Measurements from ENCODE around the gene WWC2. TPM values are rescaled to one million over a fixed set of nuclear protein-coding genes. Genes with fewer than 3 reads are reported as not detected.
"Not testable (repeated sequence)": the region's sequence is repeated elsewhere in the genome, so short reads cannot be mapped to it uniquely, and the experiment has no call there.

WWC2 gene
- total RNA-seq, 4 donors from 2014 or later: 4.6 to 40.4 (median 9.5) TPM

GRCh38 chr4:183110244-183110643 is 11.2 kb downstream of the WWC2 start:
- no peaks in the 10 kb centered on the region for H3K27me3 ChIP-seq
- no peaks in the 10 kb centered on the region for H3K4me1 ChIP-seq
- no peaks in the 10 kb centered on the region for H3K9me3 ChIP-seq
- no peak overlapping the region for H3K27ac ChIP-seq
- no peaks in the 10 kb centered on the region for H3K36me3 ChIP-seq
- no peak overlapping the region for H3K4me3 ChIP-seq
- DNase-seq: no peak
- TF ChIP-seq POLR2A (IDR thresholded peaks at IDR 0.05) (no peak), CTCF (IDR thresholded peaks at IDR 0.05) (no peak)

- Histone ChIP-seq H3K27me3 (no peaks in the 10 kb centered on the region), H3K4me3 (no peak overlapping the region), H3K27ac (no peak overlapping the region), H3K36me3 (no peaks in the 10 kb centered on the region), H3K9me3 (no peaks in the 10 kb centered on the region), H3K4me1 (no peaks in the 10 kb centered on the region)
- TF ChIP-seq POLR2A (IDR thresholded peaks at IDR 0.05) (no peak), CTCF (IDR thresholded peaks at IDR 0.05) (no peak)
- DNase-seq: no peak
These were observed 12.4 kb downstream of the WWC2 start for GRCh38 chr4:183111452-183111885.

- no peaks in the 10 kb centered on the region for H3K27me3 ChIP-seq
- no peak for TF ChIP-seq POLR2A (IDR thresholded peaks at IDR 0.05)
- no peak for TF ChIP-seq CTCF (IDR thresholded peaks at IDR 0.05)
- H3K36me3 ChIP-seq: no peaks in the 10 kb centered on the region
- H3K27ac ChIP-seq: no peak overlapping the region
- no peaks in the 10 kb centered on the region for H3K9me3 ChIP-seq
- DNase-seq: no peak
- H3K4me1 ChIP-seq: no peaks in the 10 kb centered on the region
- H3K4me3 ChIP-seq: no peak overlapping the region
These were observed 19.1 kb downstream of the WWC2 start for GRCh38 chr4:183118141-183118540.

- no peak overlapping the region for H3K4me3 ChIP-seq
- no peaks in the 10 kb centered on the region for H3K36me3 ChIP-seq
- no peaks in the 10 kb centered on the region for H3K4me1 ChIP-seq
- DNase-seq: no peak
- H3K9me3 ChIP-seq: no peaks in the 10 kb centered on the region
- H3K27me3 ChIP-seq: no peaks in the 10 kb centered on the region
- H3K27ac ChIP-seq: no peak overlapping the region
- TF ChIP-seq POLR2A (IDR thresholded peaks at IDR 0.05) (no peak), CTCF (IDR thresholded peaks at IDR 0.05) (no peak)
These were observed 19.5 kb downstream of the WWC2 start for GRCh38 chr4:183118585-183118984.

GRCh38 chr4:183121660-183122059 is 22.6 kb downstream of the WWC2 start:
- not testable (repeated sequence) for H3K4me1 ChIP-seq, H3K9me3 ChIP-seq, H3K4me3 ChIP-seq, H3K27me3 ChIP-seq, H3K27ac ChIP-seq, H3K36me3 ChIP-seq, DNase-seq

- TF ChIP-seq CTCF (IDR thresholded peaks at IDR 0.05) (no peak), POLR2A (IDR thresholded peaks at IDR 0.05) (no peak)
- Histone ChIP-seq H3K36me3 (no peaks in the 10 kb centered on the region), H3K27ac (no peak overlapping the region), H3K4me1 (peaks cover 0 to 6% (median 0%) of the 10 kb centered on the region in 4 donors), H3K9me3 (no peaks in the 10 kb centered on the region), H3K27me3 (no peaks in the 10 kb centered on the region), H3K4me3 (no peak overlapping the region)
- DNase-seq: no peak
These were observed 25.2 kb downstream of the WWC2 start for GRCh38 chr4:183124228-183124627.

Data from Peyer's patch (tissue), 4 donors.